ENCODE data around the gene YJEFN3.

- no peak for TF ChIP-seq CTCF (optimal IDR thresholded peaks at IDR 0.05 in 1 of 3, IDR thresholded peaks at IDR 0.05 in 1 of 3, conservative IDR thresholded peaks at IDR 0.05 in 1 of 3; ENCODE audit: extremely low read depth in 1 of 3, insufficient read depth in 2 of 3, low read length in 3 of 3)
- TF ChIP-seq EZH2 (IDR thresholded peaks at IDR 0.05; ENCODE audit: low read length) = no peak
Observed at GRCh38 chr19:19520989-19521388, 7.7 kb upstream of the YJEFN3 start.
